Measurements from ENCODE around the gene AMPD3.

The AMPD3 gene

DNA sequence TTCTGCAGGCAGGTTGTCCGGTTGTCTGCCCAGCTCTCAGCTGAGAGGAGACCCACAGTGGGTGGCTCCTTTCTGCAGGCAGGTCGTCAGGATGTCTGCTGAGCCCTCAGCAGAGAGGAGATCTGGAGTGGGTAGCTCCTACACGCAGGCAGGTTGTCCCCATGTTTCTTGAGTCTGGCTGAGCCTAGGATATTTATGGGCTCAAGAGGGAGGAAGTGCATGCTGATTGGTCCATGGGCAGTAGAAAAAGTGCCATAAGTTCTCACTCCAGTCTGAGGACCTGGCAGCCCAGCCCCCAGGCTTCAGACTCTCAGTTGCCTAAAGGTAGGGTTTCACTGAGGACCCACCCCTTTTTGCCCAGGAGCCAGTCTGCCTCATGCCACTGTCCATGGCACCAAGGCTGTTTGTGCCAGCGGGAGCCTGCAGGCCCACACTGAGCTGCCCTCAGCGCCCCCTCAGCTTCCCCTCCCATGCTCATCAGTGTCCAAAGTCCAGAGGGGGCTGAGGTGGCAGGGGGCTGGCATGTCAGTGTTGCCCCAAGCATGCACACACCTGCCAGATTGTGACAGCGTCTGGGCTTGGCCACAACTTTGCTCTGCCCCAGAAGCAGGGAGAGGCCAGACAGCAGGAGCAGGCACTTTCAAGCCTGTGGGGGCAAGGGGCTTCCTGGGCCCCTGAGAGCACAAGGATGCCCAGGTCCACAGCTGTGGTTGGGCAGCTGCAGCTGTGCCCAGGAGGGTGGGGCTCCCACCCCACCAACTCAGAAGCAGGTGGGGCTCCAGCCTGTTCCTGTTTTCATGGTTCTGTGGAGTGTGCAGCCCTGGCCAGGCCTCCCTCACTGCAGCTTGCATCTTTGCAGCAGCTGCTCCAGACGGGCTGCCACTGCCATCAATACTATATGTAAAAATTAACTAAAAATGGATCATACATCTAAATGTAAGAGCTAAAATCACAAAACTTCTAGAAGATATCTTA lies 89.7 kb downstream of the AMPD3 start:
- H3K27me3 ChIP-seq (ENCODE audit: insufficient read depth, low read depth, severe bottlenecking) = no peaks in the 10 kb centered on the region
- H3K27ac ChIP-seq = no peak overlapping the region
- H3K4me3 ChIP-seq (ENCODE audit: low read depth, low read length) = no peak overlapping the region
- H3K9me3 ChIP-seq (ENCODE audit: severe bottlenecking) = peaks cover 9% of the 10 kb centered on the region
- TF ChIP-seq CTCF (IDR thresholded peaks at IDR 0.05; ENCODE audit: low read depth, low read length) = no peak
- H3K36me3 ChIP-seq = no peaks in the 10 kb centered on the region
- DNase-seq = no peak

- Histone ChIP-seq H3K27me3 (ENCODE audit: insufficient read depth, low read depth, severe bottlenecking) (no peaks in the 10 kb centered on the region), H3K36me3 (no peaks in the 10 kb centered on the region), H3K4me3 (ENCODE audit: low read depth, low read length) (no peak overlapping the region), H3K9me3 (ENCODE audit: severe bottlenecking) (no peaks in the 10 kb centered on the region), H3K27ac (no peak overlapping the region)
- no peak for DNase-seq
- TF ChIP-seq CTCF (IDR thresholded peaks at IDR 0.05; ENCODE audit: low read depth, low read length) = no peak
Measured at GRCh38 chr11:10550503-10551289, 95.6 kb downstream of the AMPD3 start.

DNA sequence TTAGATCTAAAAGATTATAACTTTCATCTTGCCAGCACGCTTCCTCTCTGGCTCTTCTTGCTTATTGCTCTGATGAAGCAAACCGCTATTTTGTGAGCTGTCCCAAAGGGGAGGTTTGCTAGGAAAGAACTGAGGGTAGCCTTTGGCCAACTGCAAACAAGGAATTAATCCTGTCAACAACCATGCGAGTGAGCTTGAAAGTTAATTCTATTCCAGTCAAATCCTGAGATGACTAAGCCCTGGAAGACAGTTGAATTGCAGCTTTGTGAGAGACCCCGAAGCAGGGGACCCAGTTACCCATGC lies 96.2 kb downstream of the AMPD3 start:
- no peak overlapping the region for H3K4me3 ChIP-seq (ENCODE audit: low read depth, low read length)
- no peak for DNase-seq
- no peaks in the 10 kb centered on the region for H3K9me3 ChIP-seq (ENCODE audit: severe bottlenecking)
- no peaks in the 10 kb centered on the region for H3K27me3 ChIP-seq (ENCODE audit: insufficient read depth, low read depth, severe bottlenecking)
- no peaks in the 10 kb centered on the region for H3K36me3 ChIP-seq
- TF ChIP-seq CTCF (IDR thresholded peaks at IDR 0.05; ENCODE audit: low read depth, low read length) = no peak
- no peak overlapping the region for H3K27ac ChIP-seq

DNA sequence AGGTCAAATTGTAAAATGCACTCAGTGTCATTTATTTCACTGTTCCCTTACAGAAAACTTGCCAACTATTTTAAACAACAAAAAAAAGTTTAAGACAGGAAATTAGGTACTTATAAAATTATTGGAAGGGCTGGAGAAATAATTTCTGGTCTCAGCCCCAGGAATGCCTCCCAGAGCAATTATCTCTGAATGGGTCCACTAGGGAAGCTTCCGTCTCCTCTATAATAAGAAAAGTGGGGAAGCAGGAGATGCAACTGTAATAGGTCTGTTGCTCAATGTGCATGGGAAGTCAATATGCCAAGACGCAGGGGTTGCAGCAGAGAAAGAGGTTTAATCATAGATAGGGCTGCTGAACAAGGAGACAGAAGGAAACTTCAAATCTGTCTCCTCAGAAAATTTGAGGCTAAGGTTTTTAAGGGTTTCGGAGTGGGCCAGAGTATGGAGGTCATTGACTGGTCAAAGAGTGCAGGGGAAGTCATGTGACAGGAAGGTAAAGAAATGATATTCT lies 96.8 kb downstream of the AMPD3 start:
- H3K4me3 ChIP-seq (ENCODE audit: low read depth, low read length) = no peak overlapping the region
- DNase-seq = no peak
- H3K9me3 ChIP-seq (ENCODE audit: severe bottlenecking) = no peaks in the 10 kb centered on the region
- no peaks in the 10 kb centered on the region for H3K27me3 ChIP-seq (ENCODE audit: insufficient read depth, low read depth, severe bottlenecking)
- H3K36me3 ChIP-seq = no peaks in the 10 kb centered on the region
- no peak overlapping the region for H3K27ac ChIP-seq
- no peak for TF ChIP-seq CTCF (IDR thresholded peaks at IDR 0.05; ENCODE audit: low read depth, low read length)

GRCh38 chr11:10556590-10556989 lies 101.5 kb downstream of the AMPD3 start:
- H3K27ac ChIP-seq = no peak overlapping the region

More at GRCh38 chr11:10556590-10556989, 101.5 kb downstream of the AMPD3 start:
- Histone ChIP-seq H3K9me3 (ENCODE audit: severe bottlenecking) (no peaks in the 10 kb centered on the region), H3K36me3 (no peaks in the 10 kb centered on the region), H3K4me3 (ENCODE audit: low read depth, low read length) (no peak overlapping the region), H3K27me3 (ENCODE audit: insufficient read depth, low read depth, severe bottlenecking) (no peaks in the 10 kb centered on the region)
- no peak for DNase-seq
- no peak for TF ChIP-seq CTCF (IDR thresholded peaks at IDR 0.05; ENCODE audit: low read depth, low read length)

Measured in WERI-Rb-1 (cell line).